Measurements from ENCODE around the gene ARHGAP31.
"Not testable (repeated sequence)": the region's sequence is repeated elsewhere in the genome, so short reads cannot be mapped to it uniquely, and the experiment has no call there.

The ARHGAP31 gene

DNA sequence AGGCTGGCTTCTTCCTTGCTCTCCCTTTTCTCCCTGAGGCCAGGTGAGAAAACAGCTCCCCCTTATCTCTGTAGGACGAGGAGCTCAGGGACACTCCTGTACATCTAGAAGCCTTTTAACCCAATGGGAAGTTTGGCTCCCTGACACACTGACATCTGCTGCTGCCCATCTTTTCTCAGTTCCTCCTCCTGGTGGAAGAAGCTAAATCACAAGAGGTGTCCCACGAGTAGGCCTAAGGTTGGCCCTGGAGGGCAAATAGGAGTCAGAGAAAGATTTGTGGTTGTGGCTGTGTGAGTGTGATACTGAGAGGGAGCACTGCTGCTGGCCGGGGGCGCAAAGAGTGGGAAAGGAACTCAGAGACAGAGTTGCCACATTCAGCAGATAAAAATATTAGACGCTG, 49.5 kb downstream of the ARHGAP31 start:
- FAIRE-seq (no peak), DNase-seq (ENCODE audit: insufficient read length, low spot score) (no peak)

DNA sequence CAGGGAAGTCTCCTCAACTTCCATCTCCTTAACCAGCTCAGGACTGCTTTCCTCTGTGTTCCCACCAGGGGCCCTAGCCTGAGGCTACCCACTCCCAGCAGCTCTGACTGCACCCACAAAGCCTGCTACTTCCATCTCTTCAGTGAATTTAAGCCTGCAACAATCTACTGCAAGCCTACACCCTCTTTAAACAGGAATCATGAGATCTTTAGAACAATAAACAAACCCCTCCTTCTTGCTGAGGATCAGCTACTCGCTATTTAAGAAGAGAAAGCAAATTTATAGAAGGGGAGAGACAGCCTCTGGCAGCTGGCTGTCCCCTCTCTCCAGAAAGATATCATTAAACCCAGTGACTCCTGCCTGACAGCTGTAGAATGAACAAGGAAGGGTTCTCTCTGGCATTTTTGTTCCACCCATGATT, 51.9 kb downstream of the ARHGAP31 start:
- DNase-seq (ENCODE audit: insufficient read length, low spot score) (no peak), FAIRE-seq (no peak)

DNA sequence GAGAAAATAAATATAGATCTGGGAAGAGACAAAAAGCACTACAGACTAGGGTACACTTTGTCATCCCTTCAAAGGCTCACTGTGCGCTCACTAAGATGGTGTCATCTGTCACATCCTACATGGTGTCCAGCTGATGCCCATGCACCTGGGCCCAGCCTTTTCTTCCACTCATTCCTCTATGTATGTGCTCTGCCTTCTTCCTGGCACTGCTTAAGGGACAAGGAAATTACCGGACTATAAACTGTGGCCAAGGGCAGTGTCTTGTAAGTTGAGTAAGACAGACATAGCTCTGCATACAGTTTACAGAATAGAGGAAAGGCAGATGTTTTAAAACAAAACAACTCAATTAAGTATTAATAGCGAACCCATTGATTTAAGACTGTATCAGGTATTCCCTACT, 52.9 kb downstream of the ARHGAP31 start:
- FAIRE-seq (no peak), DNase-seq (ENCODE audit: insufficient read length, low spot score) (no peak)

DNA sequence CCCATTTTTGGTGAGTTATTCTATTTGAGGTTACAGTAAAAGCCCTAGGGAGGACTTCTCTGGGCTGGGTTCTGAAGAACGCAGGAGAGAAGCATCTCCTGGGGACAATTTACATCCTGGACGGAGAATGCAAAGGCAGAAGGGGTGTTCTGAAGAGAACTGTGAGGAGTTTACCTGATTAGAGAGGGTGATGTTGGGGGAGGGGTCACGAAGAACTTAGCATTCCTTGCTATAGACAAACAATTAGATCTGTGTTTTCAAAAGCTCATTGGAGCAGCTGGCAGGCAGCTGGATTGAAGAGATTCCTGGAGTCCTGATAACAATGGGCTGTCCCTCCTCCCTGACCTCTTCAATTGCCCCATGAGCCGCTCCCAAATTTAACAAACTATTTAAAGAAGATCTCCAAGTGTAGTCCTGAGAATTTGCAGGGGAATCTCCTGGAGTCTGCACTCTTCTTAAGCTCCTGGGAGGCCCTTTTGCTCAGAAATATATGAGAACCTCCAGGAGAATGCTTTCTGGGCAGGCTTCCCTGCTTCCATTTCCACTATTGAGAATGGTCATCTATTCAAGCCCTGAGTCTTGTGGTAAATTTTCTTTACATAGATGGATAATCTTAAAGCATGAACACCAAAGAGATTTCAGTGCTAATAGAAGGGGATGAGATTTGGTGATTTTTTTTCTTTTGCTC, 55.3 kb downstream of the ARHGAP31 start:
- DNase-seq (ENCODE audit: insufficient read length, low spot score), result no peak
- no peak for FAIRE-seq

DNA sequence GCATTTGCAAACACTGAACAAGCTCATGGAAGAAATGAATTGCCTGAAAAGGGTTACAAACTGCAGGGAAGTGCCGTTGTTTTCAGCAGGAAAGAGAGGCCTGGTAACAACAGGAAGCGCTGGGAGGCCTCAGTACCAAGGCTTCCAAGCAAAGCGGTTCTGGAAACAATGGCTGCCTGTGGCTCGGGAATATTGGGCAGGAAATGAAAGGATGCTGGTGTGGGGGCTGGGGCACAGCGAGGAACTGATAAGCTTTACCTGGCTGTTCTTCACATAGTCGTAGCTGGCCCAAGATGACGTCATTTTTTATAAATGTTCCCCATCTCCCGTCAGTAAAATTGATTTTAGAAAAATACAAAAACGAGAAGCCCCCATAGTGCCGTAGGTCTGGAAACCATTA, 55.9 kb downstream of the ARHGAP31 start:
- no peak for DNase-seq (ENCODE audit: insufficient read length, low spot score)
- FAIRE-seq, result no peak

DNA sequence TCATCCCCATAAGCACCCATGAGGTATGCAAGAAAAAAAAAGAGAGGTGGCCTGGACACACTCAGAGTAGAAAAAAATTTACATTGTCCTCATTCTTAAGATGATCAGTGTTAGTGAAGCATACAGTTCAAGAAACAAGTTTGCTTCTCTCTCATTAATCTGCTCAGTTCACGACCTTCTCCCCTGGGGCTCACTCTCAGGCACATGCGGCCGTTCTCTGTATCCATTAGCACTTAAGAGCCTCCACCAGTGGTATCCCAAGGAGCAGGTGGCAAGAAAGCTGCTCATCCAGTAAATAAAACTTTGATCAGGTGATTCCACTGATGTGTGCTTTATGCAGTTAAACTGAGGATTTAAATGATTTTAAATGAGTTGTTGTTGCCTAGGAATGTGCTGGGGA, 57.4 kb downstream of the ARHGAP31 start:
- no peak for FAIRE-seq
- DNase-seq (ENCODE audit: insufficient read length, low spot score), result no peak

DNA sequence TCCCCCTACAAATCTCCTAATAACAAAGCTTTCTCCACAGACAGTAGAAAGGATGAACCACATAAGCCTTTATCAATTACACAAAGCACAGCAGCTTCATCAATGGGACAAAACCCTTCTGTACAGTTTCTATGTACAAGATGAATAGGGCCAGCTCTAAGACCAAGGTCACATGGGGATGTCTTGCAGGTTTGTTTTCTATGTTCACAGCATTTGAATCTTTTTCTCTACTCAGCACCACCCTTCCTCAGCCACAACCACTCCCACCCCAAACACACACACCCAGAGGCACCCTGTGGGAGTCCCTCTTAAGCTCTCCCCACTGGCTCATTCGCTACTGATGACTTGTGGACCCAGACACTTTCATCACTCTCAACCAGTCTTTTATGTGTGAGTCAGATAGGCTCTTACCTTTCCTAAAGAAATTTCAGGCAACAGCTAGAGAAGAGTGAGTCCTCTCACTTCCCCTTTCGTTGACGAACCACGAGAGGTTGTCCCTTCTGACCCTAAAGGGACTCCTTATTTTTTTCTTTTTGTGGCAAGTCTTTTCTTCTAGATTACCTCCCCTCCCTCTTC, 57.9 kb downstream of the ARHGAP31 start:
- DNase-seq (ENCODE audit: insufficient read length, low spot score) (no peak), FAIRE-seq (no peak)

DNA sequence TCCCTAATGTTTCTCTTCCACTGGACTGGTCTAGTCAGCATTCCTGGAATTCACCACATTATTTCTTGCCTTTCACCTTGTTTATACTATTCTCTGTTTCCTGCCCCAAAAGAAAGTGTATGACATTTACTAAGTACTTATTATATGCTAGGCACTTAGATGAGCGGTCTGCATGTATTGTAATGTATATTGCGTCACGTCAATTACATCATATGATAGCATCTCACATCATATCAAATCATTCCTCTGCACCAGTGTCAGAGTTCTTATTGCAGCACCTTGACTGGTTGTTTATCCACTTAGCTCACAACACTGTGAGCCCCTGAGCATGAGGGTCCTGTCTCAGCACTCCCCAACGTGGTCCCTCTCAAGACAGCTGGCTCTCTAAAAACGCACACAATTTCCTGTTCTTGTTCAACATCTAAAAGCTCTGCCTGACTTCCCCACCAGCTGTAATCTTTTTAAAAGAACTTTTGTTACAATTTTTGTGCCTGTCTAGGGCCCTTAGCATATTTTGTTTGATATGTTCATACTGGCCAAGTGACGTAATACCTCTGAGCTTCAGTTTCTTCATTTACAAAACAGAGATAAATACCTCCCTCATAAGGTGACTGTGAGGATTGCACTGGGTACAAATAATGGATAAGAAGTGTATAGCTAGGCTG, 58.8 kb downstream of the ARHGAP31 start:
- no peak for FAIRE-seq
- peak; percentile 15 for DNase-seq (ENCODE audit: insufficient read length, low spot score)

DNA sequence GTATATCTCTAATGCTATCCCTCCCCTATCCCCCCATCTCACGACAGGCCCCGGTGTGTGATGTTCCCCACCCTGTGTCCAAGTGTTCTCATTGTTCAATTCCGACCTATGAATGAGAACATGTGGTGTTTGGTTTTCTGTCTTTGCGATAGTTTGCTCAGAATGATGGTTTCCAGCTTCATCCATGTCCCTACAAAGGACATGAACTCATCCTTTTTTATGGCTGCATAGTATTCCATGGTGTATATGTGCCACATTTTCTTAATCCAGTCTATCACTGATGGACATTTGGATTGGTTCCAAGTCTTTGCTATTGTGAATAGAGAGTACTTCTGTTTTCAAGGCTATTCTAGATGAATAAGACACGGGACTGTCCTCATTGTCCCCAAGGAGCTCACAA, 61.4 kb downstream of the ARHGAP31 start:
- not testable (repeated sequence) for FAIRE-seq; DNase-seq (ENCODE audit: insufficient read length, low spot score)

DNA sequence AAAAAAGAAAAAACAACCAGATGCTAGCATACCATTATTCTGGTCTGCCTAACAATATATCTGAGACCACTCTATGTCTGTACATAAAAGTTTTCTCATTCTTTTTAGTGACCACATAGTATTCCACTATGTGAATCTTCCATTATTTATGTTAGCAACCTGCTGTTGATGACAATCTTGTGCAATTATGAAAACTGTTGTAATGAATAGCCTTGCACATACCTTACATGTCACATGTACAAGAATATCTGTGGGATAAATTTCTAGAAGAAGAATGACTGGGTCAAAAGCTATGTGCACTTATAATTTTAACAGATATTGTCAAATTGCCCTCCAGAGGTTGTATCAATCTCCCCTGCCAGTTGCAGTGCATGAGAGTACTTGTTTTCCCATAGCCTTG, 62.5 kb downstream of the ARHGAP31 start:
- no peak for FAIRE-seq
- DNase-seq (ENCODE audit: insufficient read length, low spot score), result no peak

DNA sequence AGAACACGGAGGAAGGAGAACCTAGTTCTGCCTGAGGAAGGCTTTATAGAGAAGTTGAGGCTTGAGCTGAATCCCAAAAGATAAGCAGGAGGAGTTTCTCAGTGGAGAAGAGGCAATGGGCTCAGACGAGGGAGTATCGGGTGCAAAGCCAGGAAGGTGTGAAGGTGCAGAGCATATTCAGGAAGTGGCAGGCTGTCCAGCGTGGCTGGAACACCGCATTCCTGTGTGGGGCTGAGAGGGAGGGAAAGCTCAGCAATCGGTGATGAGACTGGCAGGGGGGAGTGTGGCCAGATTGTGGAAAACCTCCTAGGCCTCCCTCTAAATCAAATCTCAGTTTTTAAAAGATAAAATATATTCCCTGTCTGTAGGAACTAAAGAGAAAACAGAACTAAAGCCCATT, 63.0 kb downstream of the ARHGAP31 start:
- FAIRE-seq (no peak), DNase-seq (ENCODE audit: insufficient read length, low spot score) (no peak)

DNA sequence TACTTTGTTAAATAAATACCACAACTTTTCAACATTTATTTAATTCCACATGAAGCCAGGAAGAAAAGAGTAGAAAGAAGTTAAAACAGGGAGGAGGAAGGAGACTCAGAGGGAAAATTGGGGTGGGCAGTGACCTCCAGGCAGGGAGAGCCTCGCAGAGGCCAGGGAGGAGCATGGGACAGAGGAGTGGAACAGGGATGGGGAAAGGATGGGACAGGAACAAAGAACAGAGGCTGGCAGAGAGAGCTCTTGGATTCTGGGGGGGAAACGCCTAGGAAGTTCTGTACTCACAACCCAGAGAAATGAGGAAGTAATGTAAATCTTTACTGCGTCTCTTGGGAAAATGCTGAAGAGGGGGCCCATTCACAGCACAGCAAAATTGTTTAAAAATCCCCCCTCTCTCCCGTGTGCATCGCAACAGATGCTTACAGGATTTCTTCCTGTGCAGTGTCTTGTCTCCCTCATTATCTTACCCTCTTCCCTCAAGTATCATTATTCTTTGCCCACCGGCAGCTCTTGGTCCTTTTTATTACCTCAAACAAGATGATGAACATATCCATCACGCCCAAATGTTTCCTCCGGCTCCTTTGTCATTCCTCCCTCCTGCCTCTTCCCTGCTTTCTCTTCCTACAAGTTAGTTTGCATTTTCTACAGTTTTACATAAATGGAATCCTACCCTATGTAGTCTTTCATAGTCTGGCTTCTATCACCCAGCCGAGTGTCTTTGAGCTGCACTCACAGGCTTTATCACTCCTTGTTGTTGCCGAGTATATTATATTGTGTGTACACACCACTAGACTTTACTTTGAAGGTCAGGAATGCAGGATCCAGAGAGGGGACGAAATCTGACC, 65.5 kb downstream of the ARHGAP31 start:
- FAIRE-seq (no peak), DNase-seq (ENCODE audit: insufficient read length, low spot score) (no peak)

DNA sequence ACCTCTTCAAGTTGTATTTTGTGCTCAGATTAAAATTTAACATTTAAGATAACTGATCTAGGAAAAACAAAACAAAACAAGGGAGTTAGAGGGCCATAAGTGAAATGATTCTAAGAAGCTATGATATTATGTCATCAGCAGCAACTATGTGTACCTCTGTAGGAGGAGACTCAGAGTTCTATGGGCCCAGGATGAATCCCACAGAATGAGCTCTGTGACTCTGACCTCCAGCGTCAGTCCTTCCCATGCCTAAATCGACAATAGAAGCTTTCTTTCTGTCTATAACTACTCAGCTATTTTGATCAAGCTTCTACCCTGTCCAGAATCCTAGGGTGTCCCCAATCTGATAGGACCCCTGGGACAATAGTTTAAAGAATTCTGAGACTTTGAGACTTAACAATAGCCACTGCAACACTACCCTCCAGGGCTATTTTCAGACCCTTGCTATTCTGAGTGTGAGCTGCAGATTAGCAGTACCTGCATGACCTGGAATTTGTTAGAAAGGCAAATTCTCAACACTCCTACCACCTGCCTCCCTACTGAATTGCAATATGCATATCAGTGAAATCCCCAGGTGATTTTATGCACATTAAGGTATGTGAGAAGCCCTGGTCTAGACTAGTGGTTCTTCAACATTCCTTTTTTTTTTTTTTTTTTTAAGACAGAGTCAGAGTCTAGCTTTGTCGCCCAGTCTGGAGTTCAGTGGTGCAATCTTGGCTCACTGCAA, 66.7 kb downstream of the ARHGAP31 start:
- no peak for FAIRE-seq
- DNase-seq (ENCODE audit: insufficient read length, low spot score), result no peak

DNA sequence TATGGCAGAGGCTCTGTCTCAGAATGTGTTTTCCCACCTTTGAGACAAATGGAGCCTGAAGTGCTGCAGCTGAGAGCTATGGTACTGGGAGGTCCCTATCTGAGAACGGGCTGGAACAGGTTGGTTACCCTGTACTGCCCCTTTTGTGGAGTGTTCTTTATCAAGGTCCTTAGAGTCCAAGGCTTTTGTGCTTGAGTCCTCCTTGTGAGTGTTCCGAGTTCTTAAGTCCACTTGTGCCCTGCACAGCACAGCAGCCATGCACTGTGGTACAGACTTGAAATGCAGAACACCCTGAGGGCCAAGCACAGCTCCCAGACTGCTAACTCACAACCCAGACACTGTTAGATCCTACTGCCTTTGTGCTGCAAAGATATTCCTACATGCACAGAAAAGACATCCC, 67.8 kb downstream of the ARHGAP31 start:
- DNase-seq (ENCODE audit: insufficient read length, low spot score) (no peak), FAIRE-seq (no peak)

DNA sequence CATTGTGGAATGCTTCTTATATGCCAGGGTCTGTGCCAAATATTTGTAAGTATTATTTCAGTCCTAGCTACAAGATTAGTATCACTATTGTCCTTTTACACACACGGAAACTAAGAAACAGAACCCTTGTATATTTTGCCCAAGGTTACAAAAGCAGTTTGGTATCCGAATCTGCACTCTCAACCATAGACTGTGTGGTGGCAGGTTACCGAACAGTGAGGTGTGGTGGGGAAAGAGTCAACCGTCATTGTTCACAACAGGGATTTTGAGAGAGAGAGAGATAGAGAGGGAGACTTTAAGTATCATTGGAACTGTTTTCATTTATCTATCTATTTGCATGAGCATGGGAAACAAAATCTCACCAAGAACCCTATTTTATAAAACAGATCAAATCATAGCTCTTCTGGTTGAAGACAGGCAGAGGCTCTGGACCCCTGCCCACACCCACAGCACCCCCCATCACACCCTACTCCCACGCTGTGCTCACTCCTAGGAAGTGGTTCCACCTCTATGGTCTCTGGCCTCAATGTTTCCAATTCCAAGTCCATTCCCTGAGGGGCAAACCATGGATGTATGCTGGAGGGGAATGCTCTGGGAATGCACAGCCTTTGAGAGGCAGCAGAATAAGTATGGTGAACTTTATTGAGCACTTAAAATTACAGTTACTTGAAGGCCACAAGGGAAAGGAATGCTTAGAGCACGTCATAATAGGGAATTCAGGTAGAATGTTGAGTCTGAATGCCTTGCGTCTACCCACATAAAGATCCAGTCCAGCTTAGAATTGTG, 69.0 kb downstream of the ARHGAP31 start:
- DNase-seq (ENCODE audit: insufficient read length, low spot score) (no peak), FAIRE-seq (no peak)

DNA sequence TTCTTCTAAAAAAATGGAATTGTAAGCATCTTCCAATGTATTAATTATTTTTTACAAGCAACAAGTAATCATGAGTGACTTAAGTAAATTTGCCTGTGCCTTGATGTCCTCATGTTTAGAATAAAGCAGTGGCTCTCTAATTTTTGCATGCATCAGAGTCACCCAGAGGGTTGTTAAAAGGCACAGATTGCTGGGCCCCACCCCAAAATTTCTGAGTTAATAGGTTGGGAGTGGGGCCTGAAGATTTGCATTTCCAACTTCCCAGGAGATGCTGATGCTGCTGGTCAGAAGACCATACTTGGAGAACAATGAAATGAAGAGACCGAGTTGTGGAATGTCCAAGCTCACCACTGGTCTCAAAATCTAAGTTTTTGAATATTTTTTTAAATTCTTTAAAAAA, 70.2 kb downstream of the ARHGAP31 start:
- no peak for FAIRE-seq
- DNase-seq (ENCODE audit: insufficient read length, low spot score), result no peak

DNA sequence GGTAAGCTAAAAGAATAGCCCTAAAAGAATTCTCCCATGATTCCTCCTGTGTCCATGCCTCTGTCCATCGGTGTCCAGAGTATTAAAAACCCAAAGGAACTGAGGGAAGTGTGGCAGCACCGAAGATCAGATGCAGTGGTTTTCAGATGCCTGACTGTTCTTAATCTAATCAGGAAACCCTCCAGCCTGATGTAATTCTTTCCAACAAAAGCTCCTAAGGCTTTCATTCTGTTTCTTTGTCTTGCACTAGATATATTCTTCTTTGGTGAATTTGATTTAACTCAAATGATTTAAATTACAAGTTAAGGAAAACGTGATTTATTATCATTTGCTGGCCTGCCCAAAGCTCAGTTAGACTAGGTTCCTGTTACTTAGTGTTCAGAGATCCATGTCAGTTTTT, 71.2 kb downstream of the ARHGAP31 start:
- no peak for DNase-seq (ENCODE audit: insufficient read length, low spot score)
- FAIRE-seq, result no peak

DNA sequence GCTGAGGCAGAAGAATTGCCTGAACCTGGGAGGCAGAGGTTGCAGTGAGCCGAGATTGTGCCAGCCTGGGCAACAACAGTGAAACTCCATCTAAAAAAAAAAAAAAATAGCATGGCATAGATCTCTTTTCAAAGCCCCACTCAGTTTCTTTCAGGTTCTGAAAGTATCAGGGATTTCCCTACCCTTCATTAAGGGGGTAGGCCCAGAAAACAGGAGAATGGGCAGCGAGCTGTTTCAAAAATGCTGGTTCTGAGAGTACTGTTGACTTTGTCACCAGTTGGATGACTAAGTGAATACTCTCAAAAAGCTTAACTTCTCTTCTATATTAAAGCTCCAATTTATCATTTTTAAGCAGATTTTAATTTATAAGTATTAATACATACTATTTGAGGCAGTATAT, 72.8 kb downstream of the ARHGAP31 start:
- no peak for FAIRE-seq

DNA sequence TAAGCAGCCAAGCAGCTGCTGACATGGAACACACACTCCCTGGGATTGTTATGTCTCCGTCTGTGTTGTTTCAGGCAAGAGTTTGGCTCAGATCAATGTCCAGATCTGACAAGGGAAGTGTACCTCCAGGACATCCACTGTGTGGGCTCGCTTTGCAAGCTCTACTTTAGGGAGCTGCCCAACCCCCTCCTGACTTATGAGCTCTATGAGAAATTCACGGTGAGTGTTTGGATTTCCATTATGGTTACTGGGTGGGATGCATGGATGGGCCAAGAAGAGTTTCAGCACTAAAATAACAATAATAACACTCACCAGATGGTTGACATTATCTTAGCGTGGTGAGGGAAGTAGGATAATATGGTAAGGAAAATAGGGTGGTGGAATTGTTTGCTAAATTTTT, 74.1 kb downstream of the ARHGAP31 start:
- DNase-seq (ENCODE audit: insufficient read length, low spot score) (no peak), FAIRE-seq (no peak)

More for the DNA sequence above, 72.8 kb downstream of the ARHGAP31 start:
- DNase-seq (ENCODE audit: insufficient read length, low spot score), result no peak

DNA sequence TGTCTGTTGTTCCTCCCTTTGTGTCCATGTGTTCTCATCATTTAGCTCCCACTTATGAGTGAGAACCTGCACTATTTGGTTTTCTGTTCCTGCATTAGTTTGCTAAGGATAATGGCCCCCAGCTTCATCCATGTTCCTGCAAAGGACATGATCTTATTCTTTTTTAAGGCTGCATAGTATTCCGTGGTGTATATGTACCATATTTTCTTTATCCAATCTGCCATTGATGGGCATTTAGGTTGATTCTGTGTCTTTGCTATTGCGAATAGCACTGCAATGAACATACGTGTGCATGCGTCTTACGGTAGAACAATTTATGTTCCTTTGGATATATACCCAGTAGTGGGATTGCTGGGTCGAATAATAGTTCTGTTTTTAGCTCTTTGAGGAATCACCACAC, 77.6 kb downstream of the ARHGAP31 start:
- FAIRE-seq; DNase-seq (ENCODE audit: insufficient read length, low spot score): not testable (repeated sequence)
